K562 (cell line): ENCODE measurements around the gene ARHGEF12. TPM values are rescaled to one million over a fixed set of nuclear protein-coding genes. Genes with fewer than 3 reads are reported as not detected.

Source experiments
- ATAC-seq: fragments of 200-7000 bp; cut with Tn5 transposase; 3 replicates; pipeline ENCODE4 v1.9.1; 2020; ENCODE audit warnings: moderate library complexity
- BruUV-seq: library from RNA; stranded (reverse); fragments of 400-500 nt; replicated peaks from 2 replicates; lab custom pipeline; 2021; lab: Mats Ljungman, UMichigan
- CTCF ChIA-PET: fragments of 300-600 bp; formaldehyde crosslinking; extraction: SDS; loops from one replicate; lab custom pipeline; 2021; ENCODE audit warnings: low intra/inter-chr PET ratio; lab: Yijun Ruan, JAX
- POLR2A ChIA-PET: fragments of 300-600, 350-650 bp; sonication (Branson Sonifier 250); formaldehyde crosslinking; extraction: SDS; loops from one replicate; lab custom pipeline; 2021; ENCODE audit warnings: antibody characterized with exemption, inconsistent platforms; lab: Yijun Ruan, JAX
- DNase-seq, 4 experiments: peaks; one replicate each; pipeline versions ENCODE4 v3.0.0 to v3.0.0-alpha.2; 2011 to 2018; ENCODE audit warnings: low spot score in 3 of 4, mixed read lengths in 3 of 4; ENCODE audit errors: extremely low read depth in 1 of 4
- FAIRE-seq: peaks from 2 replicates; lab custom pipeline; 2011; peaks lifted over from hg19 to GRCh38; lab: Jason Lieb, UNC
- H2AFZ ChIP-seq: 2 replicates; pipeline ENCODE4 v1.6.0; 2011; ENCODE audit warnings: low read depth, low read length, control low read depth, inconsistent platforms
- H3K27ac ChIP-seq: fragments of 200-600 bp; 3 replicates; pipeline ENCODE4 v1.8.0; 2011; ENCODE audit warnings: low read depth, mild to moderate bottlenecking, control low read depth, inconsistent platforms, low read length, moderate library complexity, mixed read lengths; ENCODE audit errors: extremely low read depth
- H3K27me3 ChIP-seq, 2 experiments: fragments of 300-600 bp in 1 of 2; 2 replicates in 1 of 2; 3 replicates in 1 of 2; pipeline versions ENCODE4 v1.6.0 to v1.8.0; 2011; ENCODE audit warnings: inconsistent platforms in 2 of 2, low read length in 2 of 2, mild to moderate bottlenecking in 1 of 2, mixed read lengths in 1 of 2, moderate library complexity in 1 of 2; ENCODE audit not compliant: control insufficient read depth in 2 of 2, insufficient read depth in 2 of 2
- H3K36me3 ChIP-seq: fragments of 300-600 bp; 3 replicates; pipeline ENCODE4 v1.8.0; 2011; ENCODE audit warnings: mild to moderate bottlenecking, low read length, inconsistent platforms; ENCODE audit not compliant: control insufficient read depth, insufficient read depth
- H3K4me1 ChIP-seq, 2 experiments: fragments of 200-600 bp in 1 of 2; replicated peaks in 1 of 2; 2 replicates in 1 of 2; 3 replicates in 1 of 2; pipeline versions ENCODE4 v1.5.1 to v1.8.0; 2011; ENCODE audit warnings: inconsistent platforms in 2 of 2, low read length in 2 of 2, mild to moderate bottlenecking in 1 of 2, mixed read lengths in 1 of 2, moderate library complexity in 1 of 2; ENCODE audit not compliant: control insufficient read depth in 2 of 2, insufficient read depth in 2 of 2
- H3K4me2 ChIP-seq: 2 replicates; pipeline ENCODE4 v1.6.1; 2011; ENCODE audit warnings: low read length, control low read depth, inconsistent platforms, mixed read lengths; ENCODE audit not compliant: insufficient read depth
- H3K4me3 ChIP-seq: fragments of 200-600 bp; sonication (generic), shearing (Covaris generic); 2 replicates; pipeline ENCODE4 v1.5.1; 2016; ENCODE audit warnings: control low read depth, inconsistent platforms
- H3K79me2 ChIP-seq: fragments of 200-600 bp; 3 replicates; pipeline ENCODE4 v1.8.0; 2011; ENCODE audit warnings: low read length, inconsistent platforms; ENCODE audit not compliant: control insufficient read depth, insufficient read depth
- H3K9ac ChIP-seq, 2 experiments: 2 replicates each; pipeline versions ENCODE4 v1.6.0 to v1.6.1; 2011; ENCODE audit warnings: low read depth in 2 of 2, low read length in 2 of 2, control low read depth in 1 of 2, inconsistent platforms in 1 of 2, mild to moderate bottlenecking in 1 of 2, mixed read lengths in 1 of 2; ENCODE audit not compliant: insufficient read depth in 1 of 2
- H3K9me1 ChIP-seq: one replicate; pipeline ENCODE4 v1.6.0; 2011; ENCODE audit warnings: inconsistent platforms, mild to moderate bottlenecking, low read length, moderate library complexity; ENCODE audit not compliant: control insufficient read depth, insufficient read depth
- H3K9me3 ChIP-seq: replicated peaks from 2 replicates; pipeline ENCODE4 v1.5.1; 2011; ENCODE audit warnings: low read depth, low read length, inconsistent platforms; ENCODE audit not compliant: control insufficient read depth, insufficient read depth
- H4K20me1 ChIP-seq: replicated peaks from 2 replicates; pipeline ENCODE4 v1.6.1; 2011; ENCODE audit warnings: low read length, inconsistent platforms, mixed read lengths; ENCODE audit not compliant: control insufficient read depth, insufficient read depth
- DPF2 ChIP-seq: fragments of 450-650 bp; IDR thresholded peaks from 2 replicates; pipeline ENCODE4 v1.6.1; 2016
- HMBOX1 ChIP-seq: sonication (generic); IDR thresholded peaks from 2 replicates; pipeline ENCODE4 v1.6.1; 2016
- HNRNPLL ChIP-seq: fragments of 200-400 bp; formaldehyde crosslinking; IDR thresholded peaks from 2 replicates; pipeline ENCODE4 v1.6.1; 2017; ENCODE audit warnings: low read length, low read depth, mild to moderate bottlenecking; ENCODE audit not compliant: poor library complexity, severe bottlenecking
- MAFG ChIP-seq: fragments of 450-650 bp; conservative IDR thresholded peaks from 2 replicates; pipeline ENCODE4 v1.6.1; 2016; ENCODE audit warnings: missing genetic modification characterization, missing compliant biosample characterization
- NELFE ChIP-seq: IDR thresholded peaks from 2 replicates; pipeline ENCODE4 v1.6.1; 2011; ENCODE audit warnings: mild to moderate bottlenecking; ENCODE audit not compliant: insufficient read depth, insufficient read length
- TAF15 ChIP-seq: fragments of 200-400 bp; formaldehyde crosslinking; IDR thresholded peaks from 2 replicates; pipeline ENCODE4 v1.6.1; 2017; ENCODE audit warnings: mild to moderate bottlenecking, low read depth, low read length, moderate library complexity
- TRIM28 ChIP-seq: fragments of 450-650 bp; IDR thresholded peaks from 2 replicates; pipeline ENCODE4 v1.6.1; 2017
- whole genome bisulfite sequencing: fragments of 100-300 bp; shearing (Covaris generic); methylation state at CpG from one replicate; pipeline ENCODE4 v1.1.6; 2016; ENCODE audit warnings: low coverage, mixed read lengths; ENCODE audit not compliant: insufficient coverage; ENCODE audit errors: missing lambda C conversion rate; 5-methylcytosine and 5-hydroxymethylcytosine counted together
- in situ Hi-C: fragments of 300-500 bp; cut with MboI; formaldehyde crosslinking; loops from 4 replicates; pipeline ENCODE4 v1.15.0; 2018; ENCODE audit warnings: inconsistent platforms, mixed read lengths
- intact Hi-C: fragments of 100-400 bp; cut with micrococcal nuclease; formaldehyde crosslinking; loops from 2 replicates; pipeline ENCODE4 v1.14.2; 2022
- polyA plus RNA-seq, 8 experiments: library from polyadenylated mRNA; depleted of rRNA in 4 of 8; stranded (reverse) in 5 of 8; unstranded in 3 of 8; fragments of >200 nt; fragmentation: Nextera tagmentation in 2 of 8; fragmentation: Illumina TruSeq in 1 of 8; extraction: Ambion mirVana in 2 of 8; extraction: Trizol in 1 of 8; gene quantifications; 2 replicates each; pipeline versions ENCODE4 v1.2.1 to v1.2.3, GENCODE V29; 2011 to 2014; ENCODE audit warnings: inconsistent platforms in 1 of 8, missing spikeins in 1 of 8
- total RNA-seq, 7 experiments: library from RNA; depleted of rRNA in 6 of 7; stranded (reverse); fragments of >200 nt in 6 of 7; fragmentation: Illumina TruSeq in 2 of 7; extraction: Trizol in 2 of 7; gene quantifications; 2 replicates each; pipeline versions ENCODE4 v1.2.1 to v1.2.3, GENCODE V29; 2011 to 2021; ENCODE audit warnings: low replicate concordance in 1 of 7

The ARHGEF12 gene
- total and polyA plus RNA-seq, 9 of the 15 experiments (the other 6 are each of a cell fraction or from before 2014, with no cell fraction given), result 3.5 to 51.7 (median 29.5) TPM

- Histone ChIP-seq H3K4me1 (peaks cover 2 to 4% of the 10 kb centered on the region in 2 experiments; a peak in 3 of 5 replicates), H3K9ac (no peak overlapping the region), H3K9me1 (no peaks in the 10 kb centered on the region), H3K27me3 (no peaks in the 10 kb centered on the region), H3K4me2 (no peak overlapping the region), H3K4me3 (no peak overlapping the region), H3K79me2 (peaks cover 94% of the 10 kb centered on the region), H2AFZ (no peak overlapping the region), H3K36me3 (no peaks in the 10 kb centered on the region; the same call in 1 of the 3 replicates), H3K9me3 (no peaks in the 10 kb centered on the region), H4K20me1 (peaks cover 23% of the 10 kb centered on the region), H3K27ac (no peak overlapping the region)
- no peak for DNase-seq
- no peak for ATAC-seq
- no TSS peak for BruUV-seq
- intact Hi-C loops (no loop called here), in situ Hi-C loops (no loop called here)
- 89% methylated on average over 6 of the region's 6 CpGs for WGBS
- TF ChIP-seq MAFG (tag) (no peak), TRIM28 (no peak), TAF15 (no peak), NELFE (no peak), DPF2 (no peak), HNRNPLL (no peak), HMBOX1 (no peak)
- ChIA-PET POLR2A (interaction anchor here (1.2 kb wide), 1 partner anchor 15 kb away, joined by 4 read pairs; no protein-coding TSS in a partner anchor), CTCF (no interaction called here)
- FAIRE-seq, result no peak
Measured at GRCh38 chr11:120357620-120358019, 21.4 kb downstream of the ARHGEF12 start.
